ENCODE data around the gene CSNK2B.

CSNK2B gene

DNA sequence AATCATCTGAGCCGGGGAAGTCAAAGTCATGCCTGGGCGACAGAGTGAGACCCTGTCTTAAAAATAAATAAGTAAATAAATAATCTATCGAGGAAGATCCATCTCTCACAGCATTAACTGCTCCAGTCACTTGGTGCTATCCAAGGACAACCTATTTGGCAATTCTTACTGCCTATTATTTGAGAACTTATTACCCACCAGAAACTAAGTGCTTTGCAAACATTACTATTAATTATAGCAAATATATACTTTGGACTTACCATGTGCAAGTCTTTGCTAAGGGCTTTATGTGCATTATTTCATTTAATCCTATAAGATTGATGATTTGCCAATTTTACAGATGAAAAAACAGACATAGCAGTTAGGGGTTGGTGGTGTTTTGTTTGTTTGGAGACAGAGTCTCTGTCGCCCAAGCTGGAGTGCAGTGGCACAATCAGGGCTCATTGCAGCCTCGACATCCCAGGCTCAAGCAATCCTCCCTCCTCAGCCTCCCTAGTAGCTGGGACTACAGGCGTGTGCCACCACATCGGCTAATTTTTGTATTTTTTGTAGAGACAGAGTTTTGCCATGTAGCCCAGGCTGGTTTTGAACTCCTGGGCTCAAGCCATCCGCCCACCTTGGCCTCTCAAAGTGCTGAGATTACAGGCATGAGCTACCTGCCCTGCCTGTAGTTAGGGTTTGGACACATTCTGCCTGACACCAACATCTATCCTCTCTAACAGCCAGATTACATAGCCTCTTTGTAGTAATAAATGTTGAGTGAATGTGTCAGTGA is 11.1 kb upstream of the CSNK2B start:
- H3K27me3 Mint-ChIP-seq: no peaks in the 10 kb centered on the region
- peaks cover 59% of the 10 kb centered on the region for H3K4me1 Mint-ChIP-seq
- H3K27ac Mint-ChIP-seq: no peak overlapping the region
- peak overlapping the region; percentile 23 for H3K4me3 Mint-ChIP-seq
- no peaks in the 10 kb centered on the region for H3K9me3 Mint-ChIP-seq
- no peaks in the 10 kb centered on the region for H3K36me3 Mint-ChIP-seq

- H3K4me3 Mint-ChIP-seq: peak within 1 kb of the TSS; percentile 23
- H3K4me1 Mint-ChIP-seq: peaks cover 58% of the 10 kb centered on the region
- no peaks in the 10 kb centered on the region for H3K9me3 Mint-ChIP-seq
- H3K36me3 Mint-ChIP-seq: no peaks in the 10 kb centered on the region
- H3K27ac Mint-ChIP-seq: peak within 1 kb of the TSS; percentile 37
- no peaks in the 10 kb centered on the region for H3K27me3 Mint-ChIP-seq
Observed at GRCh38 chr6:31655349-31656237, 10.3 kb upstream of the CSNK2B start, which contains the start of gene APOM. Gene APOM (plus strand): TSS chr6:31655894. CDS start chr6:31655967, 73 bp downstream.

- H3K36me3 Mint-ChIP-seq: no peaks in the 10 kb centered on the region
- H3K9me3 Mint-ChIP-seq: no peaks in the 10 kb centered on the region
- H3K27ac Mint-ChIP-seq: peak overlapping the region; percentile 91
- peak overlapping the region; percentile 30 for H3K4me3 Mint-ChIP-seq
- no peaks in the 10 kb centered on the region for H3K27me3 Mint-ChIP-seq
- H3K4me1 Mint-ChIP-seq: peaks cover 56% of the 10 kb centered on the region
Observed at GRCh38 chr6:31657406-31658157, 8.3 kb upstream of the CSNK2B start.

- Mint-ChIP-seq H3K27me3 (no peaks in the 10 kb centered on the region), H3K27ac (peak overlapping the region; percentile 91), H3K4me3 (peak overlapping the region; percentile 93), H3K36me3 (peaks cover 2% of the 10 kb centered on the region), H3K4me1 (peaks cover 60% of the 10 kb centered on the region), H3K9me3 (no peaks in the 10 kb centered on the region)
Observed at GRCh38 chr6:31658158-31658688, 7.7 kb upstream of the CSNK2B start.

GRCh38 chr6:31658983-31659648 is 6.8 kb upstream of the CSNK2B start:
- H3K4me3 Mint-ChIP-seq: peak overlapping the region; percentile 93
- H3K27me3 Mint-ChIP-seq: no peaks in the 10 kb centered on the region
- H3K36me3 Mint-ChIP-seq: peaks cover 7% of the 10 kb centered on the region
- peak overlapping the region; percentile 35 for H3K27ac Mint-ChIP-seq
- H3K4me1 Mint-ChIP-seq: peaks cover 69% of the 10 kb centered on the region
- no peaks in the 10 kb centered on the region for H3K9me3 Mint-ChIP-seq

GRCh38 chr6:31659649-31660380 is 6.1 kb upstream of the CSNK2B start:
- H3K4me3 Mint-ChIP-seq: peak overlapping the region; percentile 93
- H3K27me3 Mint-ChIP-seq: no peaks in the 10 kb centered on the region
- no peaks in the 10 kb centered on the region for H3K9me3 Mint-ChIP-seq
- peaks cover 76% of the 10 kb centered on the region for H3K4me1 Mint-ChIP-seq
- H3K36me3 Mint-ChIP-seq: peaks cover 12% of the 10 kb centered on the region
- H3K27ac Mint-ChIP-seq: peak overlapping the region; percentile 77

- no peaks in the 10 kb centered on the region for H3K9me3 Mint-ChIP-seq
- peak within 1 kb of the TSS; percentile 82 for H3K27ac Mint-ChIP-seq
- H3K4me1 Mint-ChIP-seq: peaks cover 74% of the 10 kb centered on the region
- H3K27me3 Mint-ChIP-seq: no peaks in the 10 kb centered on the region
- peak within 1 kb of the TSS; percentile 93 for H3K4me3 Mint-ChIP-seq
- H3K36me3 Mint-ChIP-seq: peaks cover 12% of the 10 kb centered on the region
Observed at GRCh38 chr6:31660381-31661261, 5.3 kb upstream of the CSNK2B start, which contains the start of gene C6orf47. Gene C6orf47 (minus strand): TSS chr6:31660778. CDS start chr6:31659947, 831 bp downstream.

GRCh38 chr6:31661262-31662123 is 4.4 kb upstream of the CSNK2B start:
- H3K4me3 Mint-ChIP-seq: peak overlapping the region; percentile 93
- H3K9me3 Mint-ChIP-seq: no peaks in the 10 kb centered on the region
- no peak overlapping the region for H3K27ac Mint-ChIP-seq
- H3K36me3 Mint-ChIP-seq: peaks cover 19% of the 10 kb centered on the region
- no peaks in the 10 kb centered on the region for H3K27me3 Mint-ChIP-seq
- peaks cover 72% of the 10 kb centered on the region for H3K4me1 Mint-ChIP-seq

- peaks cover 22% of the 10 kb centered on the region for H3K36me3 Mint-ChIP-seq
- peak overlapping the region; percentile 49 for H3K4me3 Mint-ChIP-seq
- H3K4me1 Mint-ChIP-seq: peaks cover 75% of the 10 kb centered on the region
- no peaks in the 10 kb centered on the region for H3K9me3 Mint-ChIP-seq
- peak overlapping the region; percentile 55 for H3K27ac Mint-ChIP-seq
- no peaks in the 10 kb centered on the region for H3K27me3 Mint-ChIP-seq
Observed at GRCh38 chr6:31662124-31662723, 3.7 kb upstream of the CSNK2B start.

GRCh38 chr6:31663126-31663960 is 2.5 kb upstream of the CSNK2B start:
- H3K27ac Mint-ChIP-seq: peak overlapping the region; percentile 99
- no peaks in the 10 kb centered on the region for H3K27me3 Mint-ChIP-seq
- H3K36me3 Mint-ChIP-seq: peaks cover 26% of the 10 kb centered on the region
- H3K4me1 Mint-ChIP-seq: peaks cover 75% of the 10 kb centered on the region
- H3K4me3 Mint-ChIP-seq: peak overlapping the region; percentile 99
- no peaks in the 10 kb centered on the region for H3K9me3 Mint-ChIP-seq

DNA sequence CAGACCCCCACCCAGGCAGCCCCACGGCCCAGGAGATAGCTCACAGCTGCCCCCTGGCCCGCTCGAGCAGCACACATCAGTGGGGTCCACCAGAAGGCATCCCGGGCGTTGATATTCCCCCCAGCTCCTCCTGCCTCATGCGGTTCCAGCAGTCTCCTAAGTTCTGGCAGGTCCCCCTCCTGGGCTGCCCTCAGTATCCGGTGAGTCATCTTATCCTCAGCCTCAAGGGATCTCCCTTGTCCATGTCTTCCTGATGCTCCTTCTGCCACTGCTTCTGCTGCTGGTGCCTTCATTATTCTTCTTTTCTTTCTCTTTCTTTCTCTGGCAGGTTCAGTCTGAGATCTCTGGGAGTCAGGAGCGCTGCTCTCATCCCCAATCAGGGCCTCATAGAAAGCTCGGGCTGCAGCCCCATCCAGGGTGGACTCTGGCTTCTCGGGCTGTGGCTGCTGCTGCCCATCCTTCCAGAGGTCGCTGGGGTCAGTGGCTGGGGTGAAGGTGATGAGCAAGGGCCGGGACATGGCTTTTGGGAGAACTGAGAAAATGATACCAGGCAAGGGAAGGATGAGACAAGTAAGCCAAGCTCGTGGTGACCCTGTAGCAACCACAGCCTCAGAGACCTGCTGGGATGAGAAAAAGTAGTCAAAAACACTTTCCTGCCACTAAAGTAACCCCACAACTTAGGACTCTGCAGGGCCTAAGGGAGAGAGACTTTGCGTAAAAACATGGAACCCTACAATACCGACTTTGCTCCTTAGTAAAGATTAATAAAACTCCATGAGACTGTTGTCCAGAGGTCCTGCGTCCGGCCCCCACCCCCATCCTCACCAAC is 1.7 kb upstream of the CSNK2B start:
- Mint-ChIP-seq H3K4me1 (peaks cover 75% of the 10 kb centered on the region), H3K36me3 (peaks cover 26% of the 10 kb centered on the region), H3K27ac (peak overlapping the region; percentile 99), H3K4me3 (peak overlapping the region; percentile 99), H3K27me3 (no peaks in the 10 kb centered on the region), H3K9me3 (no peaks in the 10 kb centered on the region)
